ENCODE data around the gene ATP10B.
A peak's percentile ranks its signal among the peaks of the same experiment; 100 is the strongest.

ATP10B gene

DNA sequence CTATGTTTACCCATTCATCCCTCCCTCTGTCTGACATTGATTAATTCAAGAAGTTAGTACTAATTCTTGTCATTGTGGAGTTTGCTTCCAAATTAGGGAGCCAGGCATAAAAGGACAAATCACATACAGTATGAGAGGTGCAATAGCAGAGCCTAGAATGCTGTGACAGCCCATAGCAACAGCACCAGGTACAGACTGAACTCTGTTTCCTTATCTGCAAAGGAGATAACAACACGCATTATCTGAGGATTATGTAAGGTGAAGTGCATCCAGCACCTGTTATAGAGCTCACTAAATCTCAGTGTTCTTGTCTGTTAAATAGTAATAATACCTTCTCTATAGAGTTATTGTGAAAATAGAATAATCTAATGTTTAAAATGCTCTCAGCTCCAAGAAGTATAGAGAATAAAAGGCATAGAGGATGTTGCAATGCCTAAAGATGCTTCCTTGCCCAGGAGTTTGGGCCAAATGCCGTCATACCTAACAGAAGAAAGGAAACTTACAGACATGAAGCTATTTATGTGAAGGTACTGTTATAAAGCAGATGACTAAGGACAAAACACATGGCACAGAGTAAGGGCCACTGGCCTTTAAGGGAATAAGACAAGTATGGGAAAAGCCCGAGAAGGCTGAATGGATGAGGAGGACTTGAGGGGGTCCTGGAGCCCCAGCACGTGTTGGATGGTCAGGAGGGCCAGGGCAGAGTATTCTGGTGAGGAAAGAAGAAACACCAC lies 214.5 kb downstream of the ATP10B start:
- DNase-seq (no peak), ATAC-seq (replicated peaks) (no peak)
- no peaks in the 10 kb centered on the region for H3K36me3 Mint-ChIP-seq
- H3K4me3 Mint-ChIP-seq, result no peak overlapping the region
- H3K27me3 Mint-ChIP-seq, result peaks cover 16 to 17% of the 10 kb centered on the region in 2 donors
- peaks cover 9% of the 10 kb centered on the region in 2 donors for H3K9me3 Mint-ChIP-seq
- H3K27ac Mint-ChIP-seq, result no peak overlapping the region
- no peaks in the 10 kb centered on the region for H3K4me1 Mint-ChIP-seq

DNA sequence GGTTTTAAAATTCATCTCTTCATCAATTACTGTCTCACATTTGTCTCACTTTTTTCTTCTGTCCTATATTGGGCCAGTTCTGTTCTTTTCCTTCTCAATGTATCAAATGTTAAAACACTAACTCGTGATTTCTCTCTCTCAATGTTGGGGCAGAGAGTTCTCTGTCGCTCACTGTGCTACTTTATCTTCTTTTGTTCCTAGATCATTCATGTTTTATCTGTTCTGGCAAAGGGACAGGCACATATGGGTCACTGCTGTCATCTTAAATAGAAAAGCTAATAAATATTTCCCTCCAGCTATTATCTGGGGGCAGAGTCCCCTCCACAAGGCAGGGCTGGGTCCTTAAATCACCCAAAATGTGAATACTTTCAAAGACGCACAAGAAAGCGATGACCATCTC lies 216.3 kb downstream of the ATP10B start:
- Mint-ChIP-seq H3K27me3 (peaks cover 16 to 17% of the 10 kb centered on the region in 2 donors), H3K36me3 (no peaks in the 10 kb centered on the region), H3K9me3 (peaks cover 9% of the 10 kb centered on the region in 2 donors), H3K4me1 (no peaks in the 10 kb centered on the region), H3K4me3 (no peak overlapping the region), H3K27ac (no peak overlapping the region)
- DNase-seq (no peak), ATAC-seq (replicated peaks) (no peak)

DNA sequence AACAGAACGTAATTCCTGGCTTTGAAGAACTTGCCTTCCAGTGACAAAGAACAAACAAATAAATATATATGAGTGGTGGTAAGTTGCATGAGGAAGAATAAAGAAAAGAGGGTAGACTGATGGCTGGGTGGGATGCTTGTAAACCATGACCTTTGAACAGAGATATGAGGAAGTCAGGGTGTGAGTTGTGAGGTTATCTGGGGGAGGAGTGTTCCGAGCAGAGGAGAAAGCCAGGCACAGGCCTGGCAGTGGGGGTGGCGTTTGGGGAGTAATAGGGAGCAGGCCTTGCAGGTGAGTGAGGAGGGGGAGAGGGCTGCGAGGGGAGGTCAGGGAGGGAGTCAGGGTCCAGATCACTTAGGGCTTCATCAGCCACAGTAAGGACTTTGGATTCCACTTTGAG lies 217.0 kb downstream of the ATP10B start:
- H3K36me3 Mint-ChIP-seq, result no peaks in the 10 kb centered on the region
- H3K27ac Mint-ChIP-seq, result no peak overlapping the region
- H3K9me3 Mint-ChIP-seq, result peaks cover 9% of the 10 kb centered on the region in 2 donors
- DNase-seq (no peak), ATAC-seq (replicated peaks) (no peak)
- peaks cover 16 to 17% of the 10 kb centered on the region in 2 donors for H3K27me3 Mint-ChIP-seq
- no peaks in the 10 kb centered on the region for H3K4me1 Mint-ChIP-seq
- H3K4me3 Mint-ChIP-seq, result no peak overlapping the region

DNA sequence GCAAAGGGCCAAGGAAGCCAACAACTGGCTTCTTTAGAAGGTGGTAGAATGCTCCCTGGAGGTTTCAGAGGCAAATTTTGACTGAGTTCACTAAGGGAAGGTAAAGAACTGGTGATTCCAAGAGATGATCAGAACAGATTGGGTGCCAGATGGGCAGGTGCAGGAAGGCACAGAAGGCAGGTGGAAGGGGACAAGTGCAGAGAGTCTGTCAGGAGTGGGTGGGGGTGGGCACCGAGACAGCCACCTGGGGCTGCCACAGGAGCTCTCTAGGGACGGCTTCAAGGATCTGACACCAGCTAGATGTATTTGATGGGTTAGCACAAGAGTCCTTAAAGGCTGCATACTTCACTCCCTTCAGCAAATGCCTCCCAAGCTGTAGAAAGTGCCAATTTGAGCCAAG lies 223.0 kb downstream of the ATP10B start:
- ATAC-seq (replicated peaks) (no peak), DNase-seq (no peak)
- Mint-ChIP-seq H3K4me3 (no peak overlapping the region), H3K9me3 (peaks cover 0 to 2% of the 10 kb centered on the region in 2 donors), H3K27ac (no peak overlapping the region), H3K4me1 (no peaks in the 10 kb centered on the region), H3K27me3 (peaks cover 6 to 23% of the 10 kb centered on the region in 2 donors), H3K36me3 (no peaks in the 10 kb centered on the region)

DNA sequence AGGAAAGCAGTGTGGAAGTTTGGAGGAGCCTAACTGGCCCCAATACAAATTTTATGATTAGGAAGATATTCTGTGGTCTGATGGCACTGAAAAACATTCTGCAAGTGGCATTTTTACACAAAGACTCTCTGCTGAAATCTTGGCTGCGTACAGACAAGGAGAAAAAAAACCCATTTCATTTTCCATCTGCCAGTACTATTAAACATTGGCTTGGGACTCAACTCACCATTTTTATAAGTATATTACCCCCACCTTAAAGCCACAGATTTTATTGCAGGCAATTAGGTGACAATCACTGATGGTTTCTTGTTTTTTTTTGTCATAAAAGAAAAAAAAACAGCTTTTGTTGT lies 223.4 kb downstream of the ATP10B start:
- Mint-ChIP-seq H3K4me1 (no peaks in the 10 kb centered on the region), H3K4me3 (no peak overlapping the region), H3K36me3 (no peaks in the 10 kb centered on the region), H3K9me3 (peaks cover 0 to 2% of the 10 kb centered on the region in 2 donors), H3K27me3 (peaks cover 6 to 23% of the 10 kb centered on the region in 2 donors), H3K27ac (no peak overlapping the region)
- DNase-seq, result no peak
- ATAC-seq (replicated peaks), result no peak

DNA sequence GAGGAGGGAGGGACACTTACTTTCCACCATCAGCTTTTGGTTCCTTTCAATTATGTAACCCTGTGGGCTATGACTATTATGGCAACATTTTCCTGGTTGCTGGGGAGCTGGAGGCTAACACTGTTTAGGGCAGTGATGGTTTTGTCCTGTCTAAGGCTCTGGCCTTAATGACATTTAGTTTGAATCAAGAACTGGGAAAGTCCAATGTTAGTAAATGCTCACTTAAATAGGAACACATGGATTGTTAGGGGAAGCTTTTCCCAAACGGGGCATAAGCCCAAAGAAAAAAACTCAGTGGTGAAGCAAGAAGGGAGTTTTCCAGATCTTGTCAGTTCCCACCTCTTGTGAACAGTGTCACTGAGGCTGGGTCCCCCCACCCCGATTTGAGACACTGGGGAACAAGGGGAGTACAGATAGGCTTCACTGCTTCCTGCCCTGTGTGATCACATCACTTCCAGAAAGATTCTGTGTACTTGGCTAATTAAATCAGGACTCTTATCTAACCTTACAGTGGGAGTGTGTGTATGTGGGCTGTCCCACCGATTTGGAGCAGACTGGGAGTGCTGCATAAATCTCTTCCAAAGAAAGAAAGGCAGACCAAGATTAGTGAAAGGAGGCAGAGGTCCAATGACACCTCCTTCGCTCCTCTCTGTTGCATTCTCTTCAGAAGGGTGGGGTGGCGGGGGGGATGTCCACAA lies 223.9 kb downstream of the ATP10B start:
- Mint-ChIP-seq H3K4me3 (no peak overlapping the region), H3K4me1 (no peaks in the 10 kb centered on the region), H3K9me3 (peaks cover 0 to under 1% of the 10 kb centered on the region in 2 donors), H3K27me3 (peaks cover 7 to 23% of the 10 kb centered on the region in 2 donors), H3K36me3 (no peaks in the 10 kb centered on the region), H3K27ac (no peak overlapping the region)
- DNase-seq, result no peak
- ATAC-seq (replicated peaks), result no peak

DNA sequence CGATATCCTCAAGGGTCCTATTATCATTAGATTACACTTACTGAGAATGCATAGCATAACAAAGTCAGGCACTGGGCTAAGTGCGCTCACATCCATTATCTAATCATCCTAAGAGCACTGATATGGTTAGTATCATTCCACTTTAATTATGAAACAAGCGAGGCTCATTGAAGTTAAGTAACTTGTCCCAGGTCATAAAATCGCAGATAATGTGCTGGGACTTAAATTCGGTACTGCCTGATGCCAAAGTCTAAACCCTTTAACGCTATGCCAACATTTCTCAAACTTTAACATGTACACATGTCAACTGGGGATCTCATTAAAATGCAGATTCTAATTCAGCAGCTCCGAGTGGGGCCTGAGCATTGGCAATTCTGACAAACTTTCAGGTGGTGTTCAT lies 225.7 kb downstream of the ATP10B start:
- ATAC-seq (replicated peaks) (no peak), DNase-seq (no peak)
- Mint-ChIP-seq H3K4me1 (no peaks in the 10 kb centered on the region), H3K4me3 (no peak overlapping the region), H3K36me3 (no peaks in the 10 kb centered on the region), H3K9me3 (no peaks in the 10 kb centered on the region), H3K27ac (no peak overlapping the region), H3K27me3 (peaks cover 18 to 29% of the 10 kb centered on the region in 2 donors)

DNA sequence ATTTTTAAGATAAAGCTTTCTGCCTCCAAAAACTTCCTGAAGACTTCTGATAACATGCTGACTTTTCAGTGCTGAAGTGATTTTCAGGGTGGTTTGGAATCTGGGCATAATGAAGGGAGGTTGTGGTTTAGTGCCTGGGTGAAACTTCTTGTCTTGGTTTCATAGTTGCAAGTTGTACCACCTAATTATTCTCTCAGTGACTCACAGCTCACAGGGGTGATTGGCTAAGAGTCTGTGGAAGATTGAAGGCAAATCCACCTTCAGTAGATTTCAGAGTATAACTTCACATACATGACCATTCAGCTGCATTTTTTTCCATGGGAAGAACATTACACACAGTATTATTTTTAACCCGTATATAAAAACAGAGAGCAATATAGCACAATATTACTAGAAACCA lies 230.5 kb downstream of the ATP10B start:
- no peak for DNase-seq
- Mint-ChIP-seq H3K4me3 (no peak overlapping the region), H3K27me3 (peaks cover 12 to 15% of the 10 kb centered on the region in 2 donors), H3K27ac (no peak overlapping the region), H3K9me3 (no peaks in the 10 kb centered on the region), H3K36me3 (no peaks in the 10 kb centered on the region), H3K4me1 (no peaks in the 10 kb centered on the region)
- no peak for ATAC-seq (replicated peaks)

DNA sequence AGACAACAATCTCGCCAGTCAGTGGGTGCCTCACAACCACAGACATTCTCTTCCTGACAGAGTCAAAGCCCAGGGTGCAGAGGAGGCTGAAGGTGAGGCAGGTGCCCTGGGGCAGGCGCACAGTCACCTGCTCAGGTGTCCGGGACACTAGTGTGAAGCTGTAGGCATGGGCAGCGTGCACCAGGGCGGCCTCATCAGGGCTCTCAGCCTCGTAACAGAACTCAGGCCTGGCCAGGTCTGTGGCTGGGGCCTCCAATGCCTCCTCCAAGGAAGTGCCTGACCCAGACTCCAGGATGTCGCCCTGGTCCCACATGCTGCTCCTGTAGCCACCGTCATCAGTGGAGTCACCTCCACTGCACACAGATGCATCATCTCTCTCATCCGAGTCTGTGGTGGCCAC lies 231.6 kb downstream of the ATP10B start:
- no peak for DNase-seq
- ATAC-seq (replicated peaks), result no peak
- H3K4me1 Mint-ChIP-seq, result no peaks in the 10 kb centered on the region
- H3K27ac Mint-ChIP-seq, result no peak overlapping the region
- H3K27me3 Mint-ChIP-seq, result peaks cover 12 to 15% of the 10 kb centered on the region in 2 donors
- H3K9me3 Mint-ChIP-seq, result no peaks in the 10 kb centered on the region
- H3K36me3 Mint-ChIP-seq, result no peaks in the 10 kb centered on the region
- H3K4me3 Mint-ChIP-seq, result no peak overlapping the region

DNA sequence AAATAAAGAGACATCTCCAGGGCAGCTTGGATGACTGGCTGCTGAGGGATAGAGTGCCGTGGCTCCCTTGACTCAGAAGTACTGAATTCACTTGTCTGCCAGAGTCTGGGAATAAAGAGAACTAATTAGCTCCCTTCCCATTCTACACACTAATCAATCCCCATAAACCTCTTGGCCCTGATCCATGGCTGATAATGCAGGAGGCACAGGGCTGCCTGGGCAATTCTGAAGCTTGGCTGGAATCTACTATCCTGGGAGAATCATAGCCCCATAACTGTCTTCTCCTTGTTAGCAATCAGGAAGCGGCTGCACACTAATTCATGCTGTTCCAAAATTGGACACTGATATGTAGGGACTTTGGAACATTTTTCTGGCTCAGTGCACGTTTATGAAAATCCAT lies 232.6 kb downstream of the ATP10B start:
- H3K4me1 Mint-ChIP-seq, result no peaks in the 10 kb centered on the region
- H3K27me3 Mint-ChIP-seq, result peaks cover 12% of the 10 kb centered on the region in 2 donors

DNA sequence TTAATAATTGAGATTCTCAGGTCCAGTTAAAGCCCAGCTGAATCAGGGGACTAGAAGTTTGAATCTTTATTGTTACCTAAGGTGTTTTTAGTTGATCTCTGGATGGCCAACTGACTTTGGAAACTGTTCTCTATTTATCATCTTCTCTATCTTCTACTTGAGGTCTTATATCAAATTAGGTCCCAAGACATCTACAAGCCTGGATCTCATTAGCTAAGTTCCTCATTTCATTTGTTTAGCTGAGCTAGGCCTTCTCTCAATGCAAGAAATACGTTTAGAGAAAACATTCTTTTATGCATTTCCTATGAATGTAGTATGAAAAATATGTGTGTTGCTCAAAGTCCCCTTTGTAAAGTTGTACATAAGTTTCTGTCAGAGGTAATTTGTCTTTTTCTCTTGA lies 233.7 kb downstream of the ATP10B start:
- Mint-ChIP-seq H3K27ac (peak overlapping the region; percentile 1), H3K4me3 (no peak overlapping the region), H3K27me3 (peaks cover 10 to 12% of the 10 kb centered on the region in 2 donors), H3K9me3 (no peaks in the 10 kb centered on the region), H3K4me1 (no peaks in the 10 kb centered on the region), H3K36me3 (no peaks in the 10 kb centered on the region)
- DNase-seq (no peak), ATAC-seq (replicated peaks) (no peak)

More for the DNA sequence above, 232.6 kb downstream of the ATP10B start:
- DNase-seq, result no peak
- Mint-ChIP-seq H3K36me3 (no peaks in the 10 kb centered on the region), H3K9me3 (no peaks in the 10 kb centered on the region), H3K4me3 (no peak overlapping the region), H3K27ac (no peak overlapping the region)
- ATAC-seq (replicated peaks), result no peak

DNA sequence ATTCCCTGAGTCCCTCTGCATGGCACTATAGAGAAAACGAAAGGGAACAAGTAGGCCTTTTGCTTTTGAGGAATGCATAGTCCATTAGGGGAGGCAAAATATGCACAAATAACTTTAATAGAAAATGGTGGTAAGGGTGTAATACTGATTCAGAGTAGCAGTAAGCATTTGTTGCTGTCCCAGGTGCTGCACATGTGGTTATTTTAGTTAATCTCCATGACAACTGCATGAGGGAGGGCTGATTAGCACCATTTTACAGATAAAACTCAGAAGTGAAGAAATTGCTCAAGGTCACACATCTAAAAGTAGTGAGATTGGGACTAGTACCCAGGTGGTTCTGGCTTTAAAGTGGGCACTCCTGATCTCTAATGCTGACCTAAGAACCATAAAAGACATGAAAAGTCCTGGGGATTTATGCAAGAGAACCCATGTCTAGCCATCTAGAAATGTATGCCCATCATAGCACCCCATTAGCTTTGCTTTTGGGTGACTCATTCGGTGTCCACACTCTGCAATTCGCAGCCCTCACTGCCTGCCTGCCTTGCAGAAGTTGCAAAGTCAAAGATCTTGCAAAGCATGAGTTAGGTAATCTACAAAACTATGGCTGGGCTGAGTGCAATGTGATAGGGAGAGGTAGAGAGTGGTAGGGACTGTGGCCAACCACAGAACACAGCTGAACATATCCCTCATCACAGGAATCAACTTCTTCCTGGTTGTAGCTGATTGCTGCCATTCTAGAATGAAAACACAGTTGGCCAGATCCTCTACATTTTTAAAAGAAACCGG lies 235.1 kb downstream of the ATP10B start:
- no peaks in the 10 kb centered on the region for H3K36me3 Mint-ChIP-seq
- DNase-seq (no peak), ATAC-seq (replicated peaks) (no peak)
- H3K27ac Mint-ChIP-seq, result no peak overlapping the region
- no peaks in the 10 kb centered on the region for H3K4me1 Mint-ChIP-seq
- no peak overlapping the region for H3K4me3 Mint-ChIP-seq
- peaks cover 0 to 5% of the 10 kb centered on the region in 2 donors for H3K27me3 Mint-ChIP-seq
- no peaks in the 10 kb centered on the region for H3K9me3 Mint-ChIP-seq

DNA sequence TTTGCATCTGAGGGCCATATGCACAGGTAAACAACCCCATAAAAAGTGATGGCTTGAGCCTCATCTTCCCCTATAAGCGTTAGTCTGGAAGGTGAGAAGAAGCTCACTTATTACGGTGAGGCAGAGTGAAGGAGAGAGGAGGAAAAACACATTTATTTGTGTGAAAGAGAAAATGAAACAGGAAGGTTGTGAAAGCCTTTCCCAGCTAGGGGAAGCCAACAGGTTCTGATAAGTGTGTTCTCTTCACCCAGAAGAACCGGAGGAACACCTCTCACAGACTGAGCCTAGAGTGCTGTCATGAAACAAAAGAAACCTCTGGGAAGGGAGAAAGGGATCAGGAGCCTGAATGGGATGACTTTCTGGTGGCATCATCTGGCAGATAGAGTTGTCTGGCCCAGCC lies 237.9 kb downstream of the ATP10B start:
- Mint-ChIP-seq H3K9me3 (no peaks in the 10 kb centered on the region), H3K27ac (no peak overlapping the region), H3K4me3 (no peak overlapping the region), H3K4me1 (no peaks in the 10 kb centered on the region), H3K36me3 (no peaks in the 10 kb centered on the region), H3K27me3 (peaks cover 0 to 5% of the 10 kb centered on the region in 2 donors)
- no peak for ATAC-seq (replicated peaks)
- no peak for DNase-seq

DNA sequence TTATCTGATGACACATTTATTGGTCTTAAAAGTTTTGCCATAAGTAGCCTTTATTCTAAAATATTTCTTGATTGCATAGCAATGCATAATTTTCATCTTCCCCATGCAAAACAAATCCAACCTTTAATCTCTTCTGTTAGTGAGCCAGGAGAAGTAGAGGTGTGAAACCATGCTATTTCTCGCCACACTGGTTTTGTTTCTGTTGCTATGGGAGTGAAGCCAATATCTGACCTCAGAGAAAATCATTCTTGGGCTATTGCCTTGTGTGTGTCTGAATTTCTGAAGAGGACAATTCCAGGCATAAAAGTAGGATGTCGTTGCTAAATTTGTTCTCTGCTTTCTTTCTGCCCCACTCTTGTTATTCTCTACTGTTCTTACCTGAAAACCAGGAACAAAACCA lies 246.7 kb downstream of the ATP10B start:
- H3K4me3 Mint-ChIP-seq, result no peak overlapping the region
- ATAC-seq (replicated peaks), result no peak
- H3K36me3 Mint-ChIP-seq, result no peaks in the 10 kb centered on the region
- no peaks in the 10 kb centered on the region for H3K9me3 Mint-ChIP-seq
- no peak overlapping the region for H3K27ac Mint-ChIP-seq
- no peaks in the 10 kb centered on the region for H3K27me3 Mint-ChIP-seq
- DNase-seq, result no peak
- no peaks in the 10 kb centered on the region for H3K4me1 Mint-ChIP-seq

DNA sequence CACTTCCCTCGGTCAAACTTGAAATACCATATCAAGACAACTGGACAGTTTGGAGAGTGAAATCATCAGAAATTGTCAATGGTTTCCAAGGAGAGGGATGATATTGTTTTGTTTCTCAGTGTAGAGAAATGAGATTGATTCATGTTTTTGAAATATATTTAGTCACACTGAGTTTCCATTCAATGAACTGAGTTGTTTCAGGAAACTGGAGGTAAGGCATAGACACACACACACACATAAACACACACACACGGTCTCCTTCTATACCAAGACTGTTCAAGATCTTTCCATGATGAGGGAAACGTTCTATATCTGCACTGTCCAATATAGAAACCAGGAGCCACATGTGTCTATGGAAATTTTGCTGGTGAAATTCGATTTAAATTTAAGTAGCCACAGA lies 247.5 kb downstream of the ATP10B start:
- Mint-ChIP-seq H3K27me3 (no peaks in the 10 kb centered on the region), H3K9me3 (no peaks in the 10 kb centered on the region), H3K4me1 (no peaks in the 10 kb centered on the region), H3K27ac (no peak overlapping the region), H3K4me3 (no peak overlapping the region), H3K36me3 (no peaks in the 10 kb centered on the region)
- DNase-seq, result no peak
- no peak for ATAC-seq (replicated peaks)

All from stimulated activated naive B cell treated with anti-CD40 and anti-IgM and Interleukin-4, amounts not matched to agents 10 μg/mL and 1 μg/mL and 100 μg/mL, for 72 hours (primary cell).